GM18907 (cell line): ENCODE data around the gene PMP22.
A peak's percentile ranks its signal among the peaks of the same experiment; 100 is the strongest.

Experiments used
- ATAC-seq: cut with Tn5 transposase; IDR thresholded peaks from one replicate; pipeline ENCODE4 v1.9.1; 2021; ENCODE audit warnings: mild to moderate bottlenecking, moderate library complexity; ENCODE audit not compliant: unreplicated experiment

Gene PMP22

DNA sequence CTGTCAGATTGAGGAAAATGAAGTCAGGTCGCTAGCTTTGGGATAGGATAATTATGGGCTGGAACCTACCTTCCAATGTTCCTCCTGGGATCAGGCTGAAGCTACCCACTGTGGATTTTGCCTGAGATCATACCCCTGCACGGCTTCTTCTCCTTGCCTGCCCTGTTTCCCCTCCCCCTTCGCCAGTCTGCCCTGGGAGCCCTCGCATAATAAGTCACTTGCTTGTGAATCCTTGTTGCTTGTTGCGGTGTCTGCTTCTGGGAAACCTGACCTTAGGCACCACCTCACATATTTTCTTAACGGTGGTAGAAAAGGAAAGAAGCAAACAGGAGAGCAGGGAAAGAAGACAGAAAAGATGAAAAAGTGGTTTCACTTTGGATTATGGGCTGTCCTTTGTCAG lies 13.3 kb upstream of the PMP22 start:
- ATAC-seq, result no peak

DNA sequence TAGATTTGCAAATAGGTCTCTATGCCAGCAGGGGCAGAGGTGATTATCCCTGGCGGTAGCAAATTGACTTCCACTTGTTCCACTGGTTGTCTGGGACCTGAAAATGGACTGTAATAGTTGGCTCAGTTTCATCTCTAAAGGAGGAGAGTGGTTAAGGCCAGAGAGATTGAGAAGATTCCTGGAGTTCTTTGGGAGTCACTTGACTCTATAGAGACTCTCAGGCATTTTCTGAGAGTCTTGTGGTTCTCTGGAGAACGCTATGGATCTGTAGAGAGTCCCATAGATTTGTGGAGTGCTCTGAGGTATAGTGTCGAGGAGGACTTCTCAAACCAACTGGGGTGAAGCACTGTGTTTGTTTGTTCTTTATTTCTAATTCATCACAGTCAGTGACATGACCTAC lies 8.9 kb upstream of the PMP22 start:
- no peak for ATAC-seq

GRCh38 chr17:15273141-15273793 lies 8.1 kb upstream of the PMP22 start:
- no peak for ATAC-seq

DNA sequence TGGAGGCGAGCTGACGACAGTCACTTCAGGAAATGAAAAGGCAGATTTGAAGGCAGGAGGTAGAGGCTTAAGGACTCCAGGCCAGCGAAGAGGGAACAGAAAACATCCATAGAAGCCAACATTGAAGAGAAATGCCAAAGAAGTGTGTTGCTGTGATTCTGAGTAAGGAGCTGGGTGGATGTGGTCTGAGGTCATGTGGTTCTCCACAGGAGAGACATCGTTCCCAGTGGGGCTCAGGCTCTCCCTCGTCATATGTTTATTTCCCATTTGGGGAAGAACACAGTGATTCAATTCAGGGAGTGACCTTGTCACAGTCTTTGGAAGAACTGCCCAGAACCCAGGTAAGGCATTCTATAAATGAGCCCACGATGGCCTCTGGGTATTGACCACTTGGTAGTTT lies 6.6 kb upstream of the PMP22 start:
- no peak for ATAC-seq

- no peak for ATAC-seq
Observed at GRCh38 chr17:15270628-15271381, 5.7 kb upstream of the PMP22 start.

- no peak for ATAC-seq
Observed at GRCh38 chr17:15269780-15270089, 4.6 kb upstream of the PMP22 start.

- no peak for ATAC-seq
Observed at GRCh38 chr17:15269087-15269779, 4.1 kb upstream of the PMP22 start.

DNA sequence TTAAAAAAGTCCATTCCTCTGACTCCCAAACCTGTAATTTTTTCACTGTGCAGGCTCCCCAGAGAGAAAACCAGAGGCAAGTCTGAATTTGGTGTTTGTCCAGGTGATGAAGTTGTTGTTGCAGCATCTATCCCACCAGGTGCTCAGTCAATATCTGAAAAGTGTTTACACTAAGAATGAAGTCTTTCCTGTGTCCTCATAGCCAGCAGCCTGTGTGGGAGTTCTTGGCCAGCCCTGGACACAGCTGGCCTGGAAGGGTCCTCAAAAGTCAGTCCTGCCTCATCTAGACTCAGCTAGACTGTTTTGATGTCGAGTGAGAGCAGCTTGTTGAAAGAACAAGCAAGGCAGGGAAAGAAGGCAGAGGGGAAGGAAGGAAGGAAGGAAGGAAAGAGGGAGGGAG lies 3.3 kb upstream of the PMP22 start:
- no peak for ATAC-seq

- ATAC-seq, result no peak
Observed at GRCh38 chr17:15267996-15268395, 2.9 kb upstream of the PMP22 start.

DNA sequence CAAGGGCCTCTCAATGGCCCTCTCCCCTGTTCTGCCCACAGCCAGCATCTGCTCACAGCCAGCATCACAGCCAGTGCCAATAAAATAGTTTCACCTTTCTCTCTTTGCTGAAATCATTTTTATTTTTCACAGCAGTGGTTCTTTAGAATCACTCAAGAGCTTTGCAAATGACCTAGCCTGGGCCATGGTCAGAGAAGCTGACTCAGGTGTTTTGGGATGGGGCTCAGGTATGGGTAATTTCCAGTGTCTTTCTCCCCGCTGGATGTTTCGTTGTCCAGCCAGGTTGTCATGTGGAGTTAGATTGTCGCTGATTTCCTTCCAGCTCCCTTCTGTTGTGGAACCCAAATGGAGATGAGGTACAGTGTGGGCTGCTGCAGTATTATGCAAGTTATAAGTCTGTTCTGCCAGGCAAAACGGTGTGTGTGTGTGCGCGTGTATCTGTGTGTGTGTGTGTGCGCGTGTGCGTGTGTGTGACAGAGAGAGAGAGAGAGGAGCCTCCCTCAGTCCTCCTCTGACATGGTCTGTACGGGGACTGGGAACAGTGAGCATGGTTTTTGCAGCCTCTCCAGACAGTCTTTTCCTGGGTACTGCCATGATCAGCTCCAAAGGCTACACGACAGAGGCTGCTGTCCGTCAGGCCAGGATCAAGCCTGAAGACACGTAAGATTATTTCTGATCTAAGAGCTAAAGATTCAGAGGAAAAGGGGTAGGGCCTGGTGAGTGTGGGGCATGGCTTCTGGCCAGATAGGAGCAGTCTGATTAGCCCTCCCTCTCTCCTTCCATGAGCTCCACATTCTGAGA lies 1.4 kb upstream of the PMP22 start:
- no peak for ATAC-seq

- ATAC-seq, result no peak
Observed at GRCh38 chr17:15264542-15264941, 584 bp downstream of the PMP22 start.

- ATAC-seq, result no peak
Observed at GRCh38 chr17:15263680-15264079, 1.4 kb downstream of the PMP22 start.

GRCh38 chr17:15263206-15263579 lies 1.9 kb downstream of the PMP22 start:
- ATAC-seq, result no peak

GRCh38 chr17:15262291-15263205 lies 2.6 kb downstream of the PMP22 start:
- ATAC-seq, result no peak

DNA sequence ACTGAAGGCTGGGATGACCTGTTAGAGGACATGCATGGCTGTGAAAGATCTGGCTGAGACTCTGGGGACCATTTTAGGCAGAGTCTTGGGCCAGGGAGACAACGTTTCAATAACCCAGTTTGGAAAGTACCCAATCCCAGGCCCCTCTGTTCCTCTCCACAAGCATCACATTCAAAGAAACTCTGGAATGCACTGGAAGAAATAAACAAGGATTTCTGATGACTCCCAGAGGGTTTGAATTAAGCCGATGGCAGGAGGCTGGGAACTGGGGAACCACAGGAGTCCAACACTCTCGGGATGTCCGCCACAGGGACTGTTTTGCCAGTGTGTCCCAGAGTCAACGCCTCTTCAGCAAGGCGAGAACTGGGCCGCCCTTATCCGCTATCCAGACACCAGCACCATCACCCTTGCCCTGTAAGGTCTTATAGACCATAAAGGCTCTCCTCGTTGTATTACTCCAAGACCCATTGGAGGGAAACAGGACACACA lies 3.3 kb downstream of the PMP22 start:
- no peak for ATAC-seq

DNA sequence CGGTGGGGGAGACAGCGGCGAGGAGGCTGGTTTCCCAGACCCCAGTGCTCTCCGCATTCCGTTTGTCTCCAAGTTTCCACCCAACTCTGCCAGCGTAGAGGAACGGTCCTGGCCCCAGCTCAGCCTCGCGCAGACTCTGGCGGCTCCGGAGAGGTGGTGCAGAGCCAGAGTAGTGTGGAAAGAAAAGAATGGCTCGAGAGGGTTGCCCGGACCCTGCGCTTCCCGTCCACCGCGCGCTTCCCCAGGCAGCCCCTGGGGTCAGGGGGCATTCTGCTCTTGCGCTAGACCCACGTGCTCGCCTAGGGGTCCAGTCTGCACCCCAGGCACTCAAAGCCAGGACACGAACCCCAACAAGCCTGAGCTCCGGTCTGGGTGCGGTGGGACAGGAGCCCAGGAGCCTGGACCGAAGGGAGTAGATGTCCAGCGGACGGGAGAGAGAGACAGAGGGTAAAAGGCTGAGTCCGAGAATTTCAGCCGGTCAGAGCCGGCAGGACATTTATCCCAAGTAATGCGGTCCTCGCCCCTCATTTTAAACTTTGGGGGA lies 3.8 kb downstream of the PMP22 start:
- no peak for ATAC-seq

- ATAC-seq, result peak; percentile 50
Observed at GRCh38 chr17:15260376-15261257, 4.5 kb downstream of the PMP22 start.

GRCh38 chr17:15257796-15258512 lies 7.2 kb downstream of the PMP22 start:
- peak; percentile 12 for ATAC-seq
